22Rv1 (cell line): ENCODE measurements around the gene DHRSX.

Source experiments
- H3K27ac ChIP-seq: fragments of 450-650 bp; 2 replicates; pipeline ENCODE4 v1.5.1; 2017
- ZFX ChIP-seq: fragments of 450-650 bp; IDR thresholded peaks from 2 replicates; pipeline ENCODE4 v1.6.1; 2017; ENCODE audit warnings: antibody characterized with exemption, borderline replicate concordance
- TF ChIP-seq, protein P1 (sequence below): fragments of 450-650 bp; IDR thresholded peaks from 2 replicates; pipeline ENCODE4 v1.5.1; 2017; ENCODE audit warnings: mild to moderate bottlenecking

DHRSX gene

DNA sequence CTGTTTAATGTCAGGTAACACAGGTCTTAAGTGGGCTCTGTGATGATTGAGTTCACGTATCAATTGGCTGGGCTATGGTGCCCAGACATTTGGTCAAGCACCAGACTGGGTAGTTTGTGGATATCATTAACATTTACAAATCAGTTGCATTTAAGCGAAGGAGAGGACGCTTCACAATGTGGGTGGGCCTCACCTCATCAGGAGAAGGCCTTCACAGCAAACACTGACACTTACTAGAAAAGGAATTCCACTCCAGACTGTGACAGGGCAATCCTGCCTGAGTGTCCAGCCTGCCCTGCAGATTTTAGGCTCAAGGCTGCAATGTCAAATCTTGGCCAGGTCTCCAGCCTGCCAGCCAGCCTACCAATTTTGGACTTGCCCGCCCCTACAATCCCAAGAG, 270.3 kb downstream of the DHRSX start:
- TF ChIP-seq, protein P1, sequence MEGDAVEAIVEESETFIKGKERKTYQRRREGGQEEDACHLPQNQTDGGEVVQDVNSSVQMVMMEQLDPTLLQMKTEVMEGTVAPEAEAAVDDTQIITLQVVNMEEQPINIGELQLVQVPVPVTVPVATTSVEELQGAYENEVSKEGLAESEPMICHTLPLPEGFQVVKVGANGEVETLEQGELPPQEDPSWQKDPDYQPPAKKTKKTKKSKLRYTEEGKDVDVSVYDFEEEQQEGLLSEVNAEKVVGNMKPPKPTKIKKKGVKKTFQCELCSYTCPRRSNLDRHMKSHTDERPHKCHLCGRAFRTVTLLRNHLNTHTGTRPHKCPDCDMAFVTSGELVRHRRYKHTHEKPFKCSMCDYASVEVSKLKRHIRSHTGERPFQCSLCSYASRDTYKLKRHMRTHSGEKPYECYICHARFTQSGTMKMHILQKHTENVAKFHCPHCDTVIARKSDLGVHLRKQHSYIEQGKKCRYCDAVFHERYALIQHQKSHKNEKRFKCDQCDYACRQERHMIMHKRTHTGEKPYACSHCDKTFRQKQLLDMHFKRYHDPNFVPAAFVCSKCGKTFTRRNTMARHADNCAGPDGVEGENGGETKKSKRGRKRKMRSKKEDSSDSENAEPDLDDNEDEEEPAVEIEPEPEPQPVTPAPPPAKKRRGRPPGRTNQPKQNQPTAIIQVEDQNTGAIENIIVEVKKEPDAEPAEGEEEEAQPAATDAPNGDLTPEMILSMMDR: no peak
- no peak for TF ChIP-seq ZFX

DNA sequence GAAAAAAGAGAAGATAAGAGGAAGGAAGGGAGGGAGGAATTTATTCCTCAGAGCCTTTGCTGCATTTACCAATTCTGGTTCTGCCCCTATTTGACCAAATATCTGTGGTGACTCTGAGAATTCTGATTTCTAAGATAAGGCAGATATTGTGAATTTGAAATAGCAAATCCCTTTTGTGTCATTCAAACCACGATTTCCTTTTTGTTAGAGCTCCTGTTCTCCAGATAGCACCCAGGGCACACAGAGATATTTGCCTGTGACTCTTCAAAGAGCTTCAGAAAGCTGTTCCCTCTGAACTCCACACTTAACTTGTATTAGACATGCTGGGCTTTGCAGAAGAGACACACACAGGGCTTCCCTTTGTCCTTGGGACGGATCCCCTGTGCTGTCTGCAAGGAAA, 272.2 kb downstream of the DHRSX start:
- no peak for TF ChIP-seq ZFX
- TF ChIP-seq, protein P1: no peak
- no peak overlapping the region for H3K27ac ChIP-seq

More for the DNA sequence above, 270.3 kb downstream of the DHRSX start:
- H3K27ac ChIP-seq: no peak overlapping the region

DNA sequence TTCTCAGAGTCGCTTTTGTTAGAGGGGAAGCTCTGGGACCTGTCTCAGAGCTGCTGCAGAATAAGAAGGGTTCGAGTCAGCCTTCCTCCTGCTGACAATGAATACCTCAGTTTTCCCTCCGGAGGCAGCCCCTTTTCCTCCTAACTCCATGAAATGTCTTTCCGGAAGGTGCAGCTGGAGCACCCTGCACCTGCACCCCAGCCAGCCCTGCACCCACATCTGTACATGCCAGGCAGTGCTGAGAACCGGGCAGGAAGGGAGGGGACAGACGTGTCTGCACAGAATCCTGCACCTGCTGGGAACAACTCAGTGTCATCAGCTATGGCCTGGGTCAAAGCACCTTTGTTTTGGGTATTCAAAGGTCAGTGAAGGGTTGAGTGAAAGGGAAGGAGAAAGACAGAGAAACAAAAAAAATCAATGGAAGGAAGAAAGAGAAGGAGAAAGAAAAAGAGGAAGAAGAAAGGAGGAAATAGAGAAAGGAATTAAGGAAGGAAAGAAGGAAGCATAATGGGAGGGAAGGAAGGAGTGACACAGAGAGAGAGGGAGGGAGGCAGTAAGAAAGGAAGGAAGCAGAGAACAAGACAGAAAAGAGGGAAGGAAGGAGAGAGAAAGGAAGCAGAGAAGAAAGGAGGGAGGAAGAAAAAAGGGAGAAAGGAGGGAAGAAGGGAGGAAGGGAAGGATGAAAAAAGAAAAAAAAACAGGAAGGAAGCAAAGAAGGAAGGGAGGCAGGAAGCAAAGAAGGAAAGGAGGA, 273.7 kb downstream of the DHRSX start:
- H3K27ac ChIP-seq: no peak overlapping the region
- TF ChIP-seq ZFX: no peak
- TF ChIP-seq, protein P1: no peak

DNA sequence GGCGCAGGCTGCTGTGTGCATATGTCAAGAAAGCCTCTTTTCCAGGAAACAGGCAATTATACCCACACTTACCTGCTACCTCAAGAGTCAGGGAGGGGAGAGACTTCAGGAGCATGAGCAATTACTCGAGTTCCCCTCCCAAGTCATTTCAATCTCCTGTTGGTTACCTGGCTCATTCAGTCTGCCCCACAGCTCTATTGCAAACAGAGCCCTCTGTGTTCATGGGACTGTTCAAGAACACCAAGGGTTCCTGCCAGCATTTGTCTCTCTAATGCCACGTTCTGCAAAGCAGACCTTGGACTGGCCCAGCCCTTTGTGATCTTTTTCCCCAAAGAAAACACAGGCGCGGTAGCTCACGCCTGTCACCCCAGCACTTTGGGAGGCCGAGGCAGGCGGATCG, 274.6 kb downstream of the DHRSX start:
- H3K27ac ChIP-seq: no peak overlapping the region
- TF ChIP-seq, protein P1: no peak
- no peak for TF ChIP-seq ZFX

DNA sequence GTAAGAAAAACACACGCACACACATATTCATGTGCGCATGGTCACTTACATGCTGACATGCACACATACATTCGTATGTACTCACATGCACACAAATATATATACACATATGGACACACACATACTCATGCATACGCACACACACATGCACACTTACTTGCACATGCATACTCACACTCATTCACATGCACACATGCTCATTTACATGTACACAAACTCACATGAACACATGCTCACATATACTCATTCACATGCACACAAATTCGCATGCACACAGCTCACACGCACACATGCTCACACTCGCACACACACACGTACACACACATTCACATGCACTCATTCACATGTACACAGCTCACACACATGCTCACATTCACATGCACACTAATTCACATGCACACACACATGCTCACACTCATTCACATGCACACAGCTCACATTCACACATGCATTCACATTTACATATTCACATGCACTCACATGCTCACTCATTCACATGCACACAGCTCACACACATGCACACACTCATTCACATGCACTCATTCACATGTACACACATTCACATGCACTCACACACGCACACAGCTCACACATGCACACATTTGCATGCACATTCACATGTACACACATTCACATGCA, 276.1 kb downstream of the DHRSX start:
- TF ChIP-seq ZFX: no peak
- TF ChIP-seq, protein P1: no peak

DNA sequence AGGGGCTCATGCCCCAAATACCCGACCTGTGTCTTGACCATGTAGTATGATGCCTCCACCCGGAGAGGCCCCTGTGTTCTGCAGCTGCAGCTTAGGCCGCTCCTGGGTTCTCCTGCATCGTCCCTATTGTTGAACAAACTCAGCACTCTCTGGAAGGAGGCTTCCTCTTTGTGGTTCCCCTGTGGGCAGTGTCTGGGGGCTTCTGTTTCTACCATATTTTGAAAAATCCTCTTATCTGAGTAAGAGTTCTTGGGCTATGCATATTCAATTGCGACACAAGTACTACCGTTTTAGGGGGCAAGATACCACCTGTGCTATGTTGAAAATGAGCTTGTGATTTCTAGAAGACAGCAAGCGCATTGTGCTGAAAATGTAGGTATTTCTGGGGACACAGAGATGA, 276.6 kb downstream of the DHRSX start:
- H3K27ac ChIP-seq: no peak overlapping the region
- TF ChIP-seq, protein P1: no peak
- no peak for TF ChIP-seq ZFX

More for the DNA sequence above, 276.1 kb downstream of the DHRSX start:
- H3K27ac ChIP-seq: no peak overlapping the region

DNA sequence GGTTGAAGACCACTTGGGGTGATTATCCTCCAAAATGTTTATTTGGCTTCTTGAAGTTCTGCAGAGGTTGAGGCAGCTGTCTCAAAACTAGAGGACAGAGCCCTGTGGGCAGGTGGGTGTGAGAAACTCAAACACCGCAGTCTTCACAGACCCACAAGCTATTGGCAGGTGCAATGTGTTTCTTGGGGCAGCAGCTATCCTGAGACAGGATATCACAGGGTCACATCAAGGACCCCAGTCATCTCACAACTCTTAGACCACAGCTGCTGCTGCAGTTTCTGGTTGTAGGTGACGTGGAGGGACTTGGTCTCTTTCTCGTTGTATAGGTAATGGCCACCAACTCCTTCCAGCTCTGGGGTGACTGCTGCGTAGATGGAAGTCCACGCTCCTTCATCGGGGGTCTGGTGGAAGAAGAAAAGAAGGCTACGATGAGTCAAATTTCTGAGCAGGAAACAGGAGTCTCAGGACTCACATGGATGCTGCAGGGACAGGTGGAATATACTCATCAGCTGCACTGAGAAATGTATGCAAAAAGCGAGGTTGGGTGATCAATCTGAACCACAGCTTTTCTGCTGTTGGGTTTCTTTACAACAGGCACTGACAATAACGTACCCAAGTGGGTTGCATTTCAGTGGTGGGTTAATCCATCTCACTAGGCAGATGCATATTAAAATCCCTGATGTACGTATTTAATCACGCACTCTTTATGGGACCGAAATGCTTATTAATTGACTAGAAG, 279.8 kb downstream of the DHRSX start:
- H3K27ac ChIP-seq: no peak overlapping the region
- no peak for TF ChIP-seq ZFX
- TF ChIP-seq, protein P1: no peak
